GM12801 (cell line): Measurements from ENCODE around the gene KLLN.

Experiments used
- CTCF ChIP-seq: IDR thresholded peaks from one replicate; pipeline ENCODE4 v1.5.1; 2011; ENCODE audit warnings: control low read depth; ENCODE audit not compliant: insufficient read length; ENCODE audit errors: extremely low read depth

Gene KLLN

GRCh38 chr10:87860816-87861403 is 2.4 kb downstream of the KLLN start:
- TF ChIP-seq CTCF = no peak

- TF ChIP-seq CTCF = no peak
Measured at GRCh38 chr10:87860156-87860795, 3.1 kb downstream of the KLLN start.

GRCh38 chr10:87852089-87852488 is 11.2 kb downstream of the KLLN start:
- no peak for TF ChIP-seq CTCF

- no peak for TF ChIP-seq CTCF
Measured at GRCh38 chr10:87850742-87851205, 12.6 kb downstream of the KLLN start.

- TF ChIP-seq CTCF = no peak
Measured at GRCh38 chr10:87849001-87849400, 14.3 kb downstream of the KLLN start.

GRCh38 chr10:87847550-87847949 is 15.8 kb downstream of the KLLN start:
- no peak for TF ChIP-seq CTCF

GRCh38 chr10:87846023-87846422 is 17.3 kb downstream of the KLLN start:
- no peak for TF ChIP-seq CTCF
